Activated B cell treated with CpG ODN at 0.5 μM for 24 hours (primary cell): ENCODE results near the gene ARHGEF4. TPM values are rescaled to one million over a fixed set of nuclear protein-coding genes. Genes with fewer than 3 reads are reported as not detected.

Experiments
- ATAC-seq: fragments of 200-7000 bp; cut with Tn5 transposase; one replicate; pipeline ENCODE4 v1.10.0; 2021; ENCODE audit warnings: low read depth, mild to moderate bottlenecking, moderate library complexity
- CTCF ChIA-PET: fragments of 350-600 bp; sonication (Branson Sonifier 250); formaldehyde crosslinking; loops from one replicate; lab custom pipeline; 2021; ENCODE audit warnings: antibody characterized with exemption; lab: Charles Lee
- POLR2A ChIA-PET: fragments of 350-600 bp; sonication (Branson Sonifier 250); formaldehyde crosslinking; loops from one replicate; lab custom pipeline; 2021; ENCODE audit warnings: antibody characterized with exemption; lab: Charles Lee
- DNase-seq: peaks from one replicate; pipeline ENCODE4 v3.0.0; 2022
- H3K27ac Mint-ChIP-seq: one replicate; pipeline ENCODE4 v1.8.0; 2020; ENCODE audit warnings: mixed read lengths
- H3K27me3 Mint-ChIP-seq: one replicate; pipeline ENCODE4 v1.8.0; 2021; ENCODE audit warnings: mixed read lengths
- H3K36me3 Mint-ChIP-seq: one replicate; pipeline ENCODE4 v1.8.0; 2021; ENCODE audit warnings: low read depth, mixed read lengths
- H3K4me1 Mint-ChIP-seq: one replicate; pipeline ENCODE4 v1.8.0; 2021; ENCODE audit warnings: mixed read lengths
- H3K4me3 Mint-ChIP-seq: one replicate; pipeline ENCODE4 v1.8.0; 2020; ENCODE audit warnings: mild to moderate bottlenecking, mixed read lengths
- H3K9me3 Mint-ChIP-seq: one replicate; pipeline ENCODE4 v1.8.0; 2020; ENCODE audit warnings: mixed read lengths
- CTCF ChIP-seq: fragments of 200-600 bp; IDR thresholded peaks from one replicate; pipeline ENCODE4 v1.8.0; 2022; ENCODE audit warnings: antibody characterized with exemption, mild to moderate bottlenecking
- intact Hi-C: fragments of 100-400 bp; cut with micrococcal nuclease; formaldehyde crosslinking; loops from one replicate; pipeline ENCODE4 v1.15.1; 2024
- total RNA-seq: library from RNA; stranded (reverse); gene quantifications from 2 replicates; pipeline ENCODE4 v1.2.3, GENCODE V29; 2022

Gene ARHGEF4
- total RNA-seq, 1 donor from 2014 or later = 0.29 TPM

GRCh38 chr2:131081190-131081589, 244.5 kb downstream of the ARHGEF4 start:
- CTCF ChIA-PET = no interaction called here
- no peak for ATAC-seq
- peaks cover 13% of the 10 kb centered on the region for H3K4me1 Mint-ChIP-seq
- no peaks in the 10 kb centered on the region for H3K27me3 Mint-ChIP-seq
- peaks cover 79% of the 10 kb centered on the region for H3K36me3 Mint-ChIP-seq
- DNase-seq = no peak
- POLR2A ChIA-PET = no interaction called here
- H3K27ac Mint-ChIP-seq = no peak overlapping the region
- no peaks in the 10 kb centered on the region for H3K9me3 Mint-ChIP-seq
- TF ChIP-seq CTCF = no peak
- H3K4me3 Mint-ChIP-seq = no peak overlapping the region
- intact Hi-C loops = no loop called here

- ChIA-PET CTCF (no interaction called here), POLR2A (no interaction called here)
- intact Hi-C loops = no loop called here
- H3K27ac Mint-ChIP-seq = no peak overlapping the region
- H3K9me3 Mint-ChIP-seq = no peaks in the 10 kb centered on the region
- TF ChIP-seq CTCF = no peak
- H3K4me1 Mint-ChIP-seq = peaks cover 18% of the 10 kb centered on the region
- no peak for DNase-seq
- H3K4me3 Mint-ChIP-seq = no peak overlapping the region
- peaks cover 71% of the 10 kb centered on the region for H3K36me3 Mint-ChIP-seq
- no peaks in the 10 kb centered on the region for H3K27me3 Mint-ChIP-seq
- no peak for ATAC-seq
These were observed 248.9 kb downstream of the ARHGEF4 start for GRCh38 chr2:131085646-131086045.

GRCh38 chr2:131092458-131093005, 255.8 kb downstream of the ARHGEF4 start:
- Mint-ChIP-seq H3K4me1 (peaks cover 22% of the 10 kb centered on the region), H3K27ac (peak overlapping the region; percentile 82), H3K27me3 (no peaks in the 10 kb centered on the region), H3K36me3 (peaks cover 25% of the 10 kb centered on the region), H3K4me3 (peak overlapping the region; percentile 83), H3K9me3 (no peaks in the 10 kb centered on the region)
- ChIA-PET CTCF (interaction anchor here (1.3 to 1.9 kb wide), 2 partner anchors 12 to 400 kb away, joined by 3 to 5 read pairs; no protein-coding TSS in a partner anchor), POLR2A (interaction anchor here (1.2 to 3.5 kb wide), 5 partner anchors 12 to 751 kb away, joined by 6 to 82 read pairs (median 7); partner anchors contain the start of genes MZT2A and PLEKHB2)
- ATAC-seq (no peak), DNase-seq (no peak)
- no peak for TF ChIP-seq CTCF
- intact Hi-C loops = loop anchor here (1.0 to 5.0 kb wide), 6 partner anchors 13 to 1214 kb away; partner anchors contain the start of genes IMP4, MZT2A and PLEKHB2

- no peaks in the 10 kb centered on the region for H3K27me3 Mint-ChIP-seq
- peak; percentile 78 for ATAC-seq
- H3K9me3 Mint-ChIP-seq = no peaks in the 10 kb centered on the region
- peak; percentile 96 for DNase-seq
- TF ChIP-seq CTCF = no peak
- peaks cover 18% of the 10 kb centered on the region for H3K36me3 Mint-ChIP-seq
- H3K4me1 Mint-ChIP-seq = peaks cover 22% of the 10 kb centered on the region
- ChIA-PET CTCF (interaction anchor here (1.3 to 1.9 kb wide), 2 partner anchors 11 to 400 kb away, joined by 3 to 5 read pairs; no protein-coding TSS in a partner anchor), POLR2A (interaction anchor here (1.2 to 3.5 kb wide), 6 partner anchors 11 to 912 kb away, joined by 3 to 82 read pairs (median 6); partner anchors contain the start of genes MZT2A, PLEKHB2 and SMPD4)
- intact Hi-C loops = loop anchor here (1.0 to 5.0 kb wide), 6 partner anchors 12 to 1214 kb away; partner anchors contain the start of genes IMP4, MZT2A and PLEKHB2
- peak within 1 kb of the TSS; percentile 97 for H3K4me3 Mint-ChIP-seq
- peak within 1 kb of the TSS; percentile 98 for H3K27ac Mint-ChIP-seq
These were observed 256.4 kb downstream of the ARHGEF4 start, which contains the start of gene FAM168B for GRCh38 chr2:131093006-131093695. FAM168B (minus strand) TSS chr2:131093460; CDS start chr2:131082646, 10,814 bp downstream.
